ENCODE results near the gene HDAC4. TPM values are rescaled to one million over a fixed set of nuclear protein-coding genes. Genes with fewer than 3 reads are reported as not detected.
"Not testable (repeated sequence)": the region's sequence is repeated elsewhere in the genome, so short reads cannot be mapped to it uniquely, and the experiment has no call there.

Gene HDAC4
- total RNA-seq, 1 donor from 2014 or later = 30.7 TPM

GRCh38 chr2:239047861-239048260 is 353.0 kb downstream of the HDAC4 start:
- ATAC-seq = no peak
- intact Hi-C loops (cut with DNase I) = no loop called here
- DNase-seq (ENCODE audit: missing footprints) = peak; percentile 40

GRCh38 chr2:239047420-239047819 is 353.4 kb downstream of the HDAC4 start:
- DNase-seq (ENCODE audit: missing footprints) (peak; percentile 50), ATAC-seq (peak; percentile 21)
- intact Hi-C loops (cut with DNase I) = no loop called here

- ATAC-seq = no peak
- intact Hi-C loops (cut with DNase I) = no loop called here
- peak; percentile 16 for DNase-seq (ENCODE audit: missing footprints)
Measured at GRCh38 chr2:239046822-239047221, 354.0 kb downstream of the HDAC4 start.

GRCh38 chr2:239044336-239044735 is 356.5 kb downstream of the HDAC4 start:
- no peak for ATAC-seq
- peak; percentile 26 for DNase-seq (ENCODE audit: missing footprints)
- intact Hi-C loops (cut with DNase I) = no loop called here

GRCh38 chr2:239043326-239043725 is 357.5 kb downstream of the HDAC4 start:
- ATAC-seq = no peak
- intact Hi-C loops (cut with DNase I) = no loop called here
- DNase-seq (ENCODE audit: missing footprints) = peak; percentile 26

GRCh38 chr2:239042551-239043320 is 358.1 kb downstream of the HDAC4 start:
- ATAC-seq = no peak
- no peak for DNase-seq (ENCODE audit: missing footprints)
- intact Hi-C loops (cut with DNase I) = no loop called here

- DNase-seq (ENCODE audit: missing footprints) (peak; percentile 44), ATAC-seq (no peak)
- intact Hi-C loops (cut with DNase I) = no loop called here
Measured at GRCh38 chr2:239042046-239042445, 358.8 kb downstream of the HDAC4 start.

- no peak for DNase-seq (ENCODE audit: missing footprints)
Measured at GRCh38 chr2:239041062-239041461, 359.8 kb downstream of the HDAC4 start.

GRCh38 chr2:239040152-239040761 is 360.6 kb downstream of the HDAC4 start:
- DNase-seq (ENCODE audit: missing footprints) = no peak
- no peak for ATAC-seq
- intact Hi-C loops (cut with DNase I) = no loop called here

More at GRCh38 chr2:239041062-239041461, 359.8 kb downstream of the HDAC4 start:
- intact Hi-C loops (cut with DNase I) = no loop called here
- ATAC-seq = no peak

- ATAC-seq (no peak), DNase-seq (ENCODE audit: missing footprints) (no peak)
- intact Hi-C loops (cut with DNase I) = loop anchor here (5.0 kb wide), 1 partner anchor 843 kb away; no protein-coding TSS in a partner anchor
Measured at GRCh38 chr2:239039479-239039861, 361.4 kb downstream of the HDAC4 start.

GRCh38 chr2:239038773-239039478 is 361.9 kb downstream of the HDAC4 start:
- intact Hi-C loops (cut with DNase I) = loop anchor here (5.0 kb wide), 1 partner anchor 843 kb away; no protein-coding TSS in a partner anchor
- no peak for ATAC-seq
- no peak for DNase-seq (ENCODE audit: missing footprints)

GRCh38 chr2:239038284-239038683 is 362.5 kb downstream of the HDAC4 start:
- intact Hi-C loops (cut with DNase I) = loop anchor here (5.0 kb wide), 1 partner anchor 844 kb away; no protein-coding TSS in a partner anchor
- not testable (repeated sequence) for DNase-seq (ENCODE audit: missing footprints); ATAC-seq

GRCh38 chr2:239037559-239037910 is 363.3 kb downstream of the HDAC4 start:
- no peak for ATAC-seq
- intact Hi-C loops (cut with DNase I) = loop anchor here (5.0 kb wide), 1 partner anchor 845 kb away; no protein-coding TSS in a partner anchor
- DNase-seq (ENCODE audit: missing footprints) = no peak

GRCh38 chr2:239036819-239037558 is 363.8 kb downstream of the HDAC4 start:
- intact Hi-C loops (cut with DNase I) = loop anchor here (5.0 kb wide), 1 partner anchor 845 kb away; no protein-coding TSS in a partner anchor
- DNase-seq (ENCODE audit: missing footprints) (no peak), ATAC-seq (no peak)

GRCh38 chr2:239035997-239036731 is 364.7 kb downstream of the HDAC4 start:
- DNase-seq (ENCODE audit: missing footprints) (no peak), ATAC-seq (no peak)
- intact Hi-C loops (cut with DNase I) = loop anchor here (1.0 to 5.0 kb wide), 2 partner anchors 70 to 846 kb away; no protein-coding TSS in a partner anchor

- DNase-seq (ENCODE audit: missing footprints) (peak; percentile 84), ATAC-seq (peak; percentile 79)
- intact Hi-C loops (cut with DNase I) = loop anchor here (1.0 to 5.0 kb wide), 2 partner anchors 71 to 847 kb away; no protein-coding TSS in a partner anchor
Measured at GRCh38 chr2:239035361-239035814, 365.4 kb downstream of the HDAC4 start.

GRCh38 chr2:239034561-239035341 is 366.1 kb downstream of the HDAC4 start:
- DNase-seq (ENCODE audit: missing footprints) (no peak), ATAC-seq (no peak)
- intact Hi-C loops (cut with DNase I) = loop anchor here (1.0 to 5.0 kb wide), 3 partner anchors 72 to 958 kb away; no protein-coding TSS in a partner anchor
